CD4-positive, alpha-beta T cell (primary cell): ENCODE data around the gene DEPDC7. TPM values are rescaled to one million over a fixed set of nuclear protein-coding genes. Genes with fewer than 3 reads are reported as not detected.
A peak's percentile ranks its signal among the peaks of the same experiment; 100 is the strongest.

ENCODE experiments used
- ATAC-seq: fragments of 200-7000 bp; cut with Tn5 transposase; one replicate; pipeline ENCODE4 v1.10.0; 2022; ENCODE audit warnings: mild to moderate bottlenecking; ENCODE audit not compliant: poor library complexity
- CTCF ChIA-PET: fragments of 350-600 bp; sonication (Branson Sonifier 250); formaldehyde crosslinking; loops from one replicate; lab custom pipeline; 2021; ENCODE audit warnings: antibody characterized with exemption, inconsistent platforms; lab: Charles Lee
- POLR2A ChIA-PET: fragments of 350-600 bp; sonication (Branson Sonifier 250); formaldehyde crosslinking; loops from one replicate; lab custom pipeline; 2021; ENCODE audit warnings: antibody characterized with exemption, inconsistent platforms; lab: Charles Lee
- DNase-seq, 14 experiments: peaks; one replicate each; pipeline ENCODE4 v3.0.0-alpha.2; 2013 to 2020; ENCODE audit warnings: mixed read lengths in 2 of 14
- H3K27ac ChIP-seq, 2 donors: one replicate each; pipeline versions ENCODE4 v1.5.1 to v1.7.0; 2013; ENCODE audit warnings: low read length in 2 of 2, low read depth in 1 of 2, mild to moderate bottlenecking in 1 of 2
- H3K27me3 ChIP-seq, 2 experiments: 1 replicate in 1 of 2; 2 replicates in 1 of 2; pipeline versions ENCODE4 v1.6.1 to v1.7.0; 2013; ENCODE audit warnings: low read length in 2 of 2, control low read depth in 1 of 2, mild to moderate bottlenecking in 1 of 2, moderate library complexity in 1 of 2; ENCODE audit not compliant: insufficient read depth in 2 of 2, control insufficient read depth in 1 of 2
- H3K36me3 ChIP-seq: one replicate; pipeline ENCODE4 v1.6.1; 2013; ENCODE audit warnings: low read length, control low read depth; ENCODE audit not compliant: insufficient read depth
- H3K4me1 ChIP-seq: one replicate; pipeline ENCODE4 v1.6.1; 2013; ENCODE audit warnings: low read length, control low read depth; ENCODE audit not compliant: insufficient read depth
- H3K4me3 ChIP-seq: one replicate; pipeline ENCODE4 v1.5.1; 2013; ENCODE audit warnings: mild to moderate bottlenecking, low read length, moderate library complexity
- H3K9me3 ChIP-seq, 2 experiments: 1 replicate in 1 of 2; 2 replicates in 1 of 2; pipeline versions ENCODE4 v1.6.1 to v1.7.0; 2013; ENCODE audit warnings: low read length in 2 of 2, mild to moderate bottlenecking in 2 of 2, control low read depth in 1 of 2, moderate library complexity in 1 of 2; ENCODE audit not compliant: control insufficient read depth in 1 of 2, insufficient read depth in 1 of 2
- H3K27ac Mint-ChIP-seq: one replicate; pipeline ENCODE4 v1.8.0; 2020; ENCODE audit warnings: mixed read lengths
- H3K27me3 Mint-ChIP-seq: one replicate; pipeline ENCODE4 v1.8.0; 2021; ENCODE audit warnings: mixed read lengths
- H3K36me3 Mint-ChIP-seq: one replicate; pipeline ENCODE4 v1.8.0; 2021; ENCODE audit warnings: low read depth, mixed read lengths
- H3K4me1 Mint-ChIP-seq: one replicate; pipeline ENCODE4 v1.8.0; 2021; ENCODE audit warnings: low read depth, mixed read lengths
- H3K4me3 Mint-ChIP-seq: one replicate; pipeline ENCODE4 v1.8.0; 2020; ENCODE audit warnings: mild to moderate bottlenecking, mixed read lengths
- H3K9me3 Mint-ChIP-seq: one replicate; pipeline ENCODE4 v1.8.0; 2020; ENCODE audit warnings: mixed read lengths
- intact Hi-C, 2 experiments: fragments of 100-400 bp; cut with DNase I in 1 of 2; cut with micrococcal nuclease in 1 of 2; formaldehyde crosslinking; loops; one replicate each; pipeline versions ENCODE4 v1.15.1 to v1.9.0; 2023 to 2025; cut with DNase I, micrococcal nuclease
- total RNA-seq, 174 experiments: library from RNA in 2 of 174; stranded (reverse) in 2 of 174; gene quantifications; one replicate each; pipeline ENCODE4 v1.2.3 and lab custom pipeline; 2021 to 2026
- TF ChIP-seq, protein P1 (sequence below): fragments of 200-600 bp; IDR thresholded peaks from one replicate; pipeline ENCODE4 v1.8.0; 2022; ENCODE audit warnings: antibody characterized with exemption, mild to moderate bottlenecking

Gene DEPDC7
- total RNA-seq, 2 experiments from 2014 or later = 2.9 to 3.1 TPM

DNA sequence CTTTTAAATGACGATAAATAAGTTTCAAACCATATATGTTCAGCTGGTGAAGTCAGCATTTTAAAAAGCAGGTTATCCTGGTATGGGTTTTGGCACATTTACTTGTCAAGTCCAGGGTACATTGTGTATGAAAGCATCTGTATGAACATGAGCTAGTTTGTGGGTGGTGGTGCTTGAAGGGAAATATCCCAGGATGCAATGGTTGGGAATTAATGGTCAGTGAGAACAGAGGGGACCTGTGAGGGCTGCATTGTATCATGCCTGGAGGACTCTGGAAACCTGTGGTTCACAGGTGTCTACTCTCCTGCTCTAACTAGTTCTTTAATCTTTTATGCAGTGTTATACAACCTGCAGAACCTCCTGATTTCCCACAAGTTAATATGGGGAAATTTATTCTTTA, 5.8 kb downstream of the DEPDC7 start:
- H3K4me1 ChIP-seq = peaks cover 3% of the 10 kb centered on the region
- H3K9me3 Mint-ChIP-seq = no peaks in the 10 kb centered on the region
- peaks cover 31% of the 10 kb centered on the region for H3K4me1 Mint-ChIP-seq
- no peaks in the 10 kb centered on the region for H3K9me3 ChIP-seq
- H3K36me3 ChIP-seq = no peaks in the 10 kb centered on the region
- no peak overlapping the region for H3K4me3 Mint-ChIP-seq
- no peak overlapping the region for H3K4me3 ChIP-seq
- POLR2A ChIA-PET = interaction anchor here (2.4 to 3.8 kb wide), 2 partner anchors 10 to 18 kb away, joined by 9 to 23 read pairs; partner anchors contain the start of gene TCP11L1
- TF ChIP-seq, protein P1, sequence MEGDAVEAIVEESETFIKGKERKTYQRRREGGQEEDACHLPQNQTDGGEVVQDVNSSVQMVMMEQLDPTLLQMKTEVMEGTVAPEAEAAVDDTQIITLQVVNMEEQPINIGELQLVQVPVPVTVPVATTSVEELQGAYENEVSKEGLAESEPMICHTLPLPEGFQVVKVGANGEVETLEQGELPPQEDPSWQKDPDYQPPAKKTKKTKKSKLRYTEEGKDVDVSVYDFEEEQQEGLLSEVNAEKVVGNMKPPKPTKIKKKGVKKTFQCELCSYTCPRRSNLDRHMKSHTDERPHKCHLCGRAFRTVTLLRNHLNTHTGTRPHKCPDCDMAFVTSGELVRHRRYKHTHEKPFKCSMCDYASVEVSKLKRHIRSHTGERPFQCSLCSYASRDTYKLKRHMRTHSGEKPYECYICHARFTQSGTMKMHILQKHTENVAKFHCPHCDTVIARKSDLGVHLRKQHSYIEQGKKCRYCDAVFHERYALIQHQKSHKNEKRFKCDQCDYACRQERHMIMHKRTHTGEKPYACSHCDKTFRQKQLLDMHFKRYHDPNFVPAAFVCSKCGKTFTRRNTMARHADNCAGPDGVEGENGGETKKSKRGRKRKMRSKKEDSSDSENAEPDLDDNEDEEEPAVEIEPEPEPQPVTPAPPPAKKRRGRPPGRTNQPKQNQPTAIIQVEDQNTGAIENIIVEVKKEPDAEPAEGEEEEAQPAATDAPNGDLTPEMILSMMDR = peak; percentile 8
- intact Hi-C loops = loop anchor here in 1 of 2 experiments (10.0 kb wide), 1 partner anchor 713 kb away; the partner anchor contains the start of gene CD59
- peaks cover 7 to 9% of the 10 kb centered on the region in 2 experiments for H3K27me3 ChIP-seq
- ATAC-seq = no peak
- DNase-seq = no peak
- peaks cover 7% of the 10 kb centered on the region for H3K27me3 Mint-ChIP-seq
- peak overlapping the region; percentile 1 for H3K27ac Mint-ChIP-seq
- peaks cover 6% of the 10 kb centered on the region for H3K36me3 Mint-ChIP-seq
- CTCF ChIA-PET = interaction anchor here (1.4 to 1.5 kb wide), 2 partner anchors 11 to 44 kb away, joined by 4 read pairs; no protein-coding TSS in a partner anchor
- H3K27ac ChIP-seq = no peak overlapping the region

DNA sequence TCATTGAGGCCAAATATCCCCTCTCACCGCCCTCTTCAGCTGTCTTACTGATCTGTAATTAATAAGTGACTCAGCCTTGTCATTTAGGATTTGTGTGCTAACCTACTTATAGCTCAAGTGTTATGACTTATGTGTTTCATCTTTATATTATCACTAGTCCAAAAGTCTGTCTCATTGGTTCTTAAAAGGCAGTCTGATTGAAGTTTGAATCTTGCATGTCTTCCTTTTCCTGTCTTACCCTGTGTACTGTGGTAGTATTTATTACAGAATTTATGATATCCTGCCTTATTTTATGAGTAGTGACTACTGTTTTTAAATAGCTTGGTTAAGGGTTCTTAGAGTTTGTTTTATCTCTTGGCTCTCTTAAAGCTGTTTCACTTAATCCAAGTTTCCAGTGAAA, 6.3 kb downstream of the DEPDC7 start:
- Mint-ChIP-seq H3K27ac (peak overlapping the region; percentile 1), H3K4me3 (no peak overlapping the region), H3K27me3 (peaks cover 5% of the 10 kb centered on the region), H3K36me3 (peaks cover 7% of the 10 kb centered on the region), H3K9me3 (no peaks in the 10 kb centered on the region), H3K4me1 (peaks cover 27% of the 10 kb centered on the region)
- no peaks in the 10 kb centered on the region for H3K4me1 ChIP-seq
- DNase-seq = no peak
- no peak overlapping the region for H3K4me3 ChIP-seq
- no peak overlapping the region for H3K27ac ChIP-seq
- ChIA-PET POLR2A (interaction anchor here (0.7 to 3.8 kb wide), 3 partner anchors 10 to 36 kb away, joined by 3 to 23 read pairs (median 9); partner anchors contain the start of gene TCP11L1), CTCF (interaction anchor here (1.0 to 1.5 kb wide), 2 partner anchors 10 to 44 kb away, joined by 4 read pairs; no protein-coding TSS in a partner anchor)
- H3K27me3 ChIP-seq = peaks cover 3 to 9% of the 10 kb centered on the region in 2 experiments
- TF ChIP-seq, protein P1 = no peak
- H3K36me3 ChIP-seq = no peaks in the 10 kb centered on the region
- intact Hi-C loops = loop anchor here in 1 of 2 experiments (10.0 kb wide), 1 partner anchor 713 kb away; the partner anchor contains the start of gene CD59
- H3K9me3 ChIP-seq = no peaks in the 10 kb centered on the region
- peak; percentile 67 for ATAC-seq

DNA sequence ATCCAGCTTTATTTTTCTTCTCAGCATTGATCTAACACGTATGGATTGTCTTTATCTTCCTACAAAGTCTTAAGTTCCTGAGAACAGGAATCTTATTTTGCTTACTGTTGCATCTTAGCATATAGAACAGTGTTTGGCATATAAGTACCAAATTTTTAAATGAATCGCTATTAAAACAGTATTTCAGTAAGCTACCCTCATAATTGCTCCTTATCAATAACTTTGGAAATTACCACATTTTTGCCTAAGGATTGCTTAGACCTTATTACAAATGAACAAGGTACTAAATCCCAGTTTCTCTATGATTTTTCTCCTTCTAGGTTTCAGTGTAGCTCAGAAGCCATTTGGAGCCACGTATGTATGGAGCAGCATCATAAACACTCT, 9.7 kb downstream of the DEPDC7 start:
- no peak for ATAC-seq
- no peaks in the 10 kb centered on the region for H3K4me1 ChIP-seq
- POLR2A ChIA-PET = interaction anchor here (2.8 kb wide), 1 partner anchor 9 kb away, joined by 15 read pairs; the partner anchor contains the start of gene DEPDC7
- no peak for DNase-seq
- intact Hi-C loops = loop anchor here in 1 of 2 experiments (1.0 to 10.0 kb wide), 2 partner anchors 26 to 709 kb away; partner anchors contain the start of gene CD59
- Mint-ChIP-seq H3K9me3 (no peaks in the 10 kb centered on the region), H3K4me1 (peaks cover 15% of the 10 kb centered on the region), H3K27ac (no peak overlapping the region), H3K36me3 (peaks cover 7% of the 10 kb centered on the region), H3K4me3 (no peak overlapping the region), H3K27me3 (no peaks in the 10 kb centered on the region)
- no peak overlapping the region for H3K4me3 ChIP-seq
- TF ChIP-seq, protein P1 = no peak
- CTCF ChIA-PET = interaction anchor here (0.5 to 1.3 kb wide), 2 partner anchors 9 to 41 kb away, joined by 3 read pairs; no protein-coding TSS in a partner anchor
- H3K36me3 ChIP-seq = no peaks in the 10 kb centered on the region
- no peaks in the 10 kb centered on the region for H3K9me3 ChIP-seq
- H3K27me3 ChIP-seq = no peaks in the 10 kb centered on the region
- no peak overlapping the region for H3K27ac ChIP-seq
